VCaP (cell line): ENCODE data around the gene DNASE1.

Source experiments
- H3K27ac ChIP-seq: fragments of 450-650 bp; 2 replicates; pipeline ENCODE4 v1.5.1; 2017
- CTCF ChIP-seq: fragments of 450-650 bp; conservative IDR thresholded peaks from 2 replicates; pipeline ENCODE4 v1.5.1; 2017; ENCODE audit warnings: mild to moderate bottlenecking, moderate library complexity

DNASE1 gene

GRCh38 chr16:3661922-3662321 is 7.4 kb downstream of the DNASE1 start:
- TF ChIP-seq CTCF = no peak
- H3K27ac ChIP-seq = no peak overlapping the region

- TF ChIP-seq CTCF = no peak
- no peak overlapping the region for H3K27ac ChIP-seq
Measured at GRCh38 chr16:3662601-3663000, 8.1 kb downstream of the DNASE1 start.

GRCh38 chr16:3664187-3664896 is 9.9 kb downstream of the DNASE1 start:
- no peak for TF ChIP-seq CTCF
- no peak overlapping the region for H3K27ac ChIP-seq

- no peak overlapping the region for H3K27ac ChIP-seq
- no peak for TF ChIP-seq CTCF
Measured at GRCh38 chr16:3665508-3665907, 11.0 kb downstream of the DNASE1 start.

DNA sequence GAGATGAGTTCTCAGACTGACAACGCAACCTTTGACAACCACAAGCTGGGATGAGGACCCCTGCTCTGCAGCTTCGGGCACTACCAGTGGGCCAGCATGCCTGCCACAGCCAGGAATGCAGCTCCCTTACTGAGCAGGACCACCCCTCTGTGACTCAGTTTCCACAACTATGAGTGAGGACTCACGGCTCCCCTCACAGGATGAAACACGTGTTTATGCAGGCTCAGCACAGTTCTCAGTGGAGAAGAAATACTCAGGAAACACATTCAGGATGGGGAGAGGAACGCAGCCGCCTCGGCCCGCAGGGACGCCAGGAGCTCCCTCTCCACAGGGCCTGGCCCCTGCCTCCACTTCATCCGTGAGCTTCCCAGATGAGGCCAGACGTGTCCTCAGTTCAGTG is 14.1 kb downstream of the DNASE1 start:
- TF ChIP-seq CTCF = no peak
- H3K27ac ChIP-seq = no peak overlapping the region

DNA sequence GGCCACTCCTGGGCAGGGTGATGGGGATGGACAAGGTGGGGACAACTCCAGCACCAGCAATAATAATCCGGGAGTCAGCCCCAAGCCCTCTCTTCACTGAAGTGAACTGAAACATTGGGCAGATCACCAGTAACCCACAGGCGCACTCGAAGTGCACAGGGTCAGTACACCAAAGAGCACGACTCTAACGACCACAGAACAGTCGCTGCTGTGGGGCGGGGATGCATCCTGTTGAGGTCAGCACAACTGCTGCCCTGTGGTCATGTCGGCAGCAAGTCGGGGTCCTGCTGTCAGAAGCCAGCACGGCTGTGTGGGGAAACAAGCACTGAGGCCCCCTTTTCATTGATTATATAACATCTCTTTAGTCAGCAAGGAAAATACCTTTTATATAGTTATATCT is 14.6 kb downstream of the DNASE1 start:
- TF ChIP-seq CTCF = no peak
- no peak overlapping the region for H3K27ac ChIP-seq

GRCh38 chr16:3670711-3671110 is 16.2 kb downstream of the DNASE1 start:
- no peak overlapping the region for H3K27ac ChIP-seq
- no peak for TF ChIP-seq CTCF
